Uterus (tissue), 2 donors: ENCODE results near the gene RPN1.

ENCODE experiments used
- POLR2A ChIP-seq, 2 donors: fragments of 450-650 bp; IDR thresholded peaks; one replicate each; pipeline ENCODE4 v1.6.1; 2016; ENCODE audit warnings: antibody characterized with exemption in 2 of 2, mild to moderate bottlenecking in 1 of 2, moderate library complexity in 1 of 2
- TF ChIP-seq, protein P1 (sequence below), 4 experiments: fragments of 200-600 bp in 2 of 4; fragments of 450-650 bp in 2 of 4; sonication (generic) in 2 of 4; IDR thresholded peaks; one replicate each; pipeline ENCODE4 v1.5.1; 2016 to 2019; ENCODE audit warnings: antibody characterized with exemption in 4 of 4, mild to moderate bottlenecking in 2 of 4, moderate library complexity in 1 of 4

DNA sequence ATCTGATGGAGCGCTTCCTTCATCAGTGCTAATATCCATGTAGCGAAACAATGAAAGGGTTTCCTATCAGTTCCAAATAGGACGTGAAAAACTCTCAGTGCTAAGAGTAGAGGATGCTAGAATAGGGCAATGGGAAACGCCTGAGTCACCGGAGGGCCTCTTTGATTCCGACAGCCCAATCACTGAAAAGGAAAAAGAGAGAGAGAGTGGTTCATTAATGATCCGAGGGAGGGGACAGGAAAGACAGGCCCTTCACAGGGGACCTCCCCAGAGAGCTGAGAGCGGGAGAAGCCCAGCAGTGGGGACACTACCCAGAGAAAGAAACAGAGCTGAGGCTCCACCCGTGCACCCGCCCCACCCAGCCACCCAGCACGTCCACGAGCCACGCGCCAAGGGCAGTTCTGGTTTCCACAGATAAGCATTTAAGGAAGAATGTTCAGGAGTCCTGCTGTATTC, 76.9 kb downstream of the RPN1 start:
- TF ChIP-seq, protein P1, sequence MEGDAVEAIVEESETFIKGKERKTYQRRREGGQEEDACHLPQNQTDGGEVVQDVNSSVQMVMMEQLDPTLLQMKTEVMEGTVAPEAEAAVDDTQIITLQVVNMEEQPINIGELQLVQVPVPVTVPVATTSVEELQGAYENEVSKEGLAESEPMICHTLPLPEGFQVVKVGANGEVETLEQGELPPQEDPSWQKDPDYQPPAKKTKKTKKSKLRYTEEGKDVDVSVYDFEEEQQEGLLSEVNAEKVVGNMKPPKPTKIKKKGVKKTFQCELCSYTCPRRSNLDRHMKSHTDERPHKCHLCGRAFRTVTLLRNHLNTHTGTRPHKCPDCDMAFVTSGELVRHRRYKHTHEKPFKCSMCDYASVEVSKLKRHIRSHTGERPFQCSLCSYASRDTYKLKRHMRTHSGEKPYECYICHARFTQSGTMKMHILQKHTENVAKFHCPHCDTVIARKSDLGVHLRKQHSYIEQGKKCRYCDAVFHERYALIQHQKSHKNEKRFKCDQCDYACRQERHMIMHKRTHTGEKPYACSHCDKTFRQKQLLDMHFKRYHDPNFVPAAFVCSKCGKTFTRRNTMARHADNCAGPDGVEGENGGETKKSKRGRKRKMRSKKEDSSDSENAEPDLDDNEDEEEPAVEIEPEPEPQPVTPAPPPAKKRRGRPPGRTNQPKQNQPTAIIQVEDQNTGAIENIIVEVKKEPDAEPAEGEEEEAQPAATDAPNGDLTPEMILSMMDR (IDR thresholded peaks at IDR 0.05): no peak
- no peak for TF ChIP-seq POLR2A (IDR thresholded peaks at IDR 0.05)
